ENCODE results near the gene HOXA6. TPM values are rescaled to one million over a fixed set of nuclear protein-coding genes. Genes with fewer than 3 reads are reported as not detected.

HOXA6 gene
- polyA plus RNA-seq, 2 donors, result 0.19 to 0.69 TPM

DNA sequence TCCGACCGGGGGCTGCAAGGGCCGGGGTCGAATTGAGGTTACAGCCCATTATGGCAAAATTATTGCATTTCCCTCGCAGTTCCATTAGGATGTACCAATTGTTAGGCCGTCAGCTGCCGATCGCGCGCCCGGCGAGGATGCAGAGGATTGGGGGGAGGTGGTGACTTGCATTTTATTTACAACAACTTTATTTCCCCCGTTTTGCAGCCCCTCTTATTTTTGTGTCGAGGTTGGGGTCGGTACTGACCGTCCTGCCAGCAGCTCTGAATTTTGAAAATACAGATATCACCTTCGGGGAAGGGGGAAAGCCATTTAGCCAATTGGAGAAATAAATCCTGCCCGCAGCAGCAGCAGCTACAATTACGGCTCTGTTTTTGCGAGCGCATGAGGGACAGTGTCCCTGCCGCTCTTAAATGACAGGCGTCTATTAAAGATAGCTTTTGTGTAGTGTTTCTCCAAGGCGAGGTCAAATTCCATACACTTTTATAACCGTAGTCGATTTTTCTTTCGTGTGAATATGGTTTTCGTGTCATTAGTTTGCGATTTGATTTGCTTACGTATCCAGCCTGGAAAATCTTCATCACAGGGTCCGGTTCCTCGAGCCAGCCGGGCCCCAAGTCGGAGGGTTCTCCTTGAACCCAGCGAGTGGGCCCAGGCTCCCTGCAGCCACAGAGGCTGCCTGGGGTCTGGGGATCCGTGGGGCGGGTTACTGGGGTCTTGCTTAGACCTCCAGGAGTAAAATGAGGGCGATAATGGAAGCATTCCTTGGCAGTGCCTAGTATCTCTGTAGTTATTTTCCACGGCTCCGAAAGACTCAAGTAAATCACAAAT lies 3.4 kb downstream of the HOXA6 start:
- peaks cover 3 to 6% of the 10 kb centered on the region in 2 donors for H3K4me1 ChIP-seq (ENCODE audit: control insufficient read depth in 2 of 2, insufficient read depth in 2 of 2, low read length in 1 of 2)
- peak overlapping the region in 1 of 2 donors; percentile 19 for H3K27ac ChIP-seq (ENCODE audit: low read depth in 2 of 2, low read length in 1 of 2)
- H3K27me3 ChIP-seq (ENCODE audit: control insufficient read depth in 1 of 2, insufficient read depth in 2 of 2, low read length in 2 of 2), result peaks cover 0 to 2% of the 10 kb centered on the region in 2 donors
- H3K4me3 ChIP-seq (ENCODE audit: low read depth in 1 of 2, low read length in 2 of 2), result peak overlapping the region; percentile 22 to 76
- H3K9me3 ChIP-seq (ENCODE audit: control insufficient read depth in 2 of 2, insufficient read depth in 1 of 2, low read depth in 1 of 2, low read length in 1 of 2), result no peaks in the 10 kb centered on the region
- H3K36me3 ChIP-seq (ENCODE audit: control insufficient read depth in 2 of 2, insufficient read depth in 2 of 2, low read length in 1 of 2), result no peaks in the 10 kb centered on the region
- 33 to 42% methylated on average over 40 of the region's 40 CpGs for WGBS, 2 donors

DNA sequence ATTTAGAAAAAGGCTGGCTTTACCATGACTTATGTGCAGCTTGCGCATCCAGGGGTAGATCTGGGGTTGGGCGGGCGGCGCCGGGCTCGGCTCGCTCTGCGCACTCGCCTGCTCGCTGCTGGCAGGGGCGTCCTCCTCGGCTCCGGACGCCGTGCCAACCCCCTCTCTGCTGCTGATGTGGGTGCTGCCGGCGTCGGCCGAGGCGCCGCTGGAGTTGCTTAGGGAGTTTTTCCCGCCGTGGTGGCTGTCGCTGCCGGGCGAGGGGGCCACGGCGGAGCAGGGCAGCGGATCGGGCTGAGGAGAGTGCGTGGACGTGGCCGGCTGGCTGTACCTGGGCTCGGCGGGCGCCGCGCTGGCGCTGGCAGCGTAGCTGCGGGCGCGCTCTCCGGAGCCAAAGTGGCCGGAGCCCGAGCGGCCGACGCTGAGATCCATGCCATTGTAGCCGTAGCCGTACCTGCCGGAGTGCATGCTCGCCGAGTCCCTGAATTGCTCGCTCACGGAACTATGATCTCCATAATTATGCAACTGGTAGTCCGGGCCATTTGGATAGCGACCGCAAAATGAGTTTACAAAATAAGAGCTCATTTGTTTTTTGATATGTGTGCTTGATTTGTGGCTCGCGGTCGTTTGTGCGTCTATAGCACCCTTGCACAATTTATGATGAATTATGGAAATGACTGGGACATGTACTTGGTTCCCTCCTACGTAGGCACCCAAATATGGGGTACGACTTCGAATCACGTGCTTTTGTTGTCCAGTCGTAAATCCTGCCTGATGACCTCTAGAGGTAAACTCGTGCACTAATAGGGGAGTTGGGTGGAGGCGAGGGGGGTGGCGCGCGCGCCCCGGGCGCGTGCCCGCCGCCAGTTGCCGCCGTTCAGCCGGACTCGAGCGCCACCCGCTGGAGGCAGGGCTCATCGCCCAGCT lies 4.3 kb downstream of the HOXA6 start, which contains the start of gene HOXA5:
TSS of gene HOXA5 (minus strand) at position 659 of the 927 bp plus-strand sequence. CDS start at position 585, 74 bp downstream.
- Histone ChIP-seq H3K9me3 (ENCODE audit: control insufficient read depth in 2 of 2, insufficient read depth in 1 of 2, low read depth in 1 of 2, low read length in 1 of 2) (no peaks in the 10 kb centered on the region), H3K27ac (ENCODE audit: low read depth in 2 of 2, low read length in 1 of 2) (peak within 1 kb of the TSS; percentile 94 to 95), H3K4me3 (ENCODE audit: low read depth in 1 of 2, low read length in 2 of 2) (peak within 1 kb of the TSS; percentile 76 to 82), H3K36me3 (ENCODE audit: control insufficient read depth in 2 of 2, insufficient read depth in 2 of 2, low read length in 1 of 2) (no peaks in the 10 kb centered on the region), H3K27me3 (ENCODE audit: control insufficient read depth in 1 of 2, insufficient read depth in 2 of 2, low read length in 2 of 2) (peaks cover 0 to 2% of the 10 kb centered on the region in 2 donors), H3K4me1 (ENCODE audit: control insufficient read depth in 2 of 2, insufficient read depth in 2 of 2, low read length in 1 of 2) (peaks cover 3% of the 10 kb centered on the region in 2 donors)
- 18% methylated on average over 63 to 86 of the region's 86 CpGs for WGBS, 2 donors

- Histone ChIP-seq H3K27me3 (ENCODE audit: control insufficient read depth in 1 of 2, insufficient read depth in 2 of 2, low read length in 2 of 2) (peaks cover 0 to 2% of the 10 kb centered on the region in 2 donors), H3K4me1 (ENCODE audit: control insufficient read depth in 2 of 2, insufficient read depth in 2 of 2, low read length in 1 of 2) (peaks cover 0 to 3% of the 10 kb centered on the region in 2 donors), H3K27ac (ENCODE audit: low read depth in 2 of 2, low read length in 1 of 2) (peak overlapping the region; percentile 94 to 95), H3K9me3 (ENCODE audit: control insufficient read depth in 2 of 2, insufficient read depth in 1 of 2, low read depth in 1 of 2, low read length in 1 of 2) (no peaks in the 10 kb centered on the region), H3K4me3 (ENCODE audit: low read depth in 1 of 2, low read length in 2 of 2) (peak overlapping the region; percentile 76 to 82), H3K36me3 (ENCODE audit: control insufficient read depth in 2 of 2, insufficient read depth in 2 of 2, low read length in 1 of 2) (no peaks in the 10 kb centered on the region)
- 13 to 26% methylated on average over 22 to 29 of the region's 29 CpGs for WGBS, 2 donors
Observed at GRCh38 chr7:27142580-27143022, 5.0 kb downstream of the HOXA6 start.

DNA sequence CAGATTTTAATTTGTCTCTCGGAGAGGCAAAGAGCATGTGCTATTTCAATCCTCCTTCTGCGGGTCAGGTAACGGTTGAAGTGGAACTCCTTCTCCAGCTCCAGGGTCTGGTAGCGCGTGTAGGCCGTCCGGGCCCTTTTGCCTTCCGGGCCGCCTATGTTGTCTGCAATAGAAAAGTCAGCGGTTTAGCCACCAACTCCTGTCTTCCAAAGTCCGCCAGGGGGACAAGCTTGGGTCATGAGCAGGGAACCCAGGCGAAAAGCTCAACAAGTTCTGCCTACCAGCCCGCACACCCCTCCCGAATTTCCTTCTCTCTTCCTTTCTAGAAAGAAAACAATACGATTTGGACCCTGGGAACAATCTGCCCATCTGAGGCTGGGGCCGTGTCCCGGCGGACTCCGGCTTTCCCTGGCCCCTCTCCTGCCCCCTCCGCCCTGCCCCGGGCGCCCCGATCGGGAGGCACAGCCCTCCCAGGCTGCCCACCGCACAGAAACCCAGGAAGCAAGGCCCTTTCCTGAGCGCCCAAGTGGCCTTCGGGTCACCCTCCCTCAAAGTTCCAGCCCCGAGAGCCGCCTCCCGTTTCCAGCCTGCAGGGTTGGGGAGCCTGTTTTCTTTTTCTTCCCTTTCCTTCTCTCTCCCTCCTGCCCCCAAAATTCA lies 5.5 kb downstream of the HOXA6 start:
- Histone ChIP-seq H3K4me3 (ENCODE audit: low read depth in 1 of 2, low read length in 2 of 2) (peak overlapping the region; percentile 76 to 82), H3K4me1 (ENCODE audit: control insufficient read depth in 2 of 2, insufficient read depth in 2 of 2, low read length in 1 of 2) (peaks cover 0 to 3% of the 10 kb centered on the region in 2 donors), H3K27ac (ENCODE audit: low read depth in 2 of 2, low read length in 1 of 2) (peak overlapping the region; percentile 94 to 95), H3K9me3 (ENCODE audit: control insufficient read depth in 2 of 2, insufficient read depth in 1 of 2, low read depth in 1 of 2, low read length in 1 of 2) (no peaks in the 10 kb centered on the region), H3K27me3 (ENCODE audit: control insufficient read depth in 1 of 2, insufficient read depth in 2 of 2, low read length in 2 of 2) (peaks cover 0 to 2% of the 10 kb centered on the region in 2 donors), H3K36me3 (ENCODE audit: control insufficient read depth in 2 of 2, insufficient read depth in 2 of 2, low read length in 1 of 2) (no peaks in the 10 kb centered on the region)
- 28 to 32% methylated on average over 30 of the region's 30 CpGs for WGBS, 2 donors

DNA sequence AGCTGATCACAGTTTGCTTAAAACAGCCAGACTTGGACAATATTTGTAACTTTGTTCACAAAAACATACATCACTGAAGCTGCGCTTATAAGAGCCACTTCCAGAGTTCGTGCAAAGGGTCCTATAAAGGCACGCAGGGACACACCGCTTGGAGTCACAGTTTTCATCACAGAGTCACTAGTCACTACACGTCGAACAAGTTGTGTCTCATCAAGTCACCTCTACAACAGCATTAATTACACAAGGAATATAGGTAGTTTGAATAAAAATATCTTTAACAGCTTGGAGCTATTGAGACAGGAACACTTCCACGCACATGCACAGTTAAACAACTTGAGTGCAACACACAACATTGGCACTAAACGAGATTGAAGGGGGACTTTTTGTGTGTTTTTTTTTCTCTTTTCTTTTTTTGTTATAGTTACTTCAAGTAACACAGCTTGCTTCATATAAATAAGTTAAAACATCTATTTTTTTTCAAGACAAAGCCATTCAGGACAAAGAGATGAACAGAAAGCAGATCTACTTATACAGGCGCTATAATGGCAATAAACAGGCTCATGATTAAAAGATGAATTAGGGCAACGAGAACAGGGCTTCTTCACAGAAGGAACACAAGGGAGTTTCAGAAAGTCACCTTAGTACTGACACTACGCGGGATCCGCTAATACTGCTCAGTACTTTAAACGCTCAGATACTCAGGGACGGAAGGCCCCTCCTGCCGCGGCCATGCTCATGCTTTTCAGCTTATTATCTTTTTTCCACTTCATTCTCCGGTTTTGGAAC lies 6.2 kb downstream of the HOXA6 start:
- Histone ChIP-seq H3K9me3 (ENCODE audit: control insufficient read depth in 2 of 2, insufficient read depth in 1 of 2, low read depth in 1 of 2, low read length in 1 of 2) (no peaks in the 10 kb centered on the region), H3K4me1 (ENCODE audit: control insufficient read depth in 2 of 2, insufficient read depth in 2 of 2, low read length in 1 of 2) (peaks cover 0 to 3% of the 10 kb centered on the region in 2 donors), H3K27ac (ENCODE audit: low read depth in 2 of 2, low read length in 1 of 2) (peak overlapping the region; percentile 94 to 95), H3K27me3 (ENCODE audit: control insufficient read depth in 1 of 2, insufficient read depth in 2 of 2, low read length in 2 of 2) (no peaks in the 10 kb centered on the region), H3K36me3 (ENCODE audit: control insufficient read depth in 2 of 2, insufficient read depth in 2 of 2, low read length in 1 of 2) (no peaks in the 10 kb centered on the region), H3K4me3 (ENCODE audit: low read depth in 1 of 2, low read length in 2 of 2) (peak overlapping the region; percentile 76 to 82)
- 67 to 69% methylated on average over 18 of the region's 18 CpGs for WGBS, 2 donors

GRCh38 chr7:27140126-27140857 lies 7.3 kb downstream of the HOXA6 start:
- Histone ChIP-seq H3K27ac (ENCODE audit: low read depth in 2 of 2, low read length in 1 of 2) (peak overlapping the region; percentile 23 to 56), H3K4me3 (ENCODE audit: low read depth in 1 of 2, low read length in 2 of 2) (no peak overlapping the region), H3K4me1 (ENCODE audit: control insufficient read depth in 2 of 2, insufficient read depth in 2 of 2, low read length in 1 of 2) (peaks cover 0 to 3% of the 10 kb centered on the region in 2 donors), H3K36me3 (ENCODE audit: control insufficient read depth in 2 of 2, insufficient read depth in 2 of 2, low read length in 1 of 2) (no peaks in the 10 kb centered on the region), H3K9me3 (ENCODE audit: control insufficient read depth in 2 of 2, insufficient read depth in 1 of 2, low read depth in 1 of 2, low read length in 1 of 2) (no peaks in the 10 kb centered on the region), H3K27me3 (ENCODE audit: control insufficient read depth in 1 of 2, insufficient read depth in 2 of 2, low read length in 2 of 2) (no peaks in the 10 kb centered on the region)
- 59 to 85% methylated on average over 15 of the region's 15 CpGs for WGBS, 2 donors

GRCh38 chr7:27139334-27140125 lies 8.0 kb downstream of the HOXA6 start:
- Histone ChIP-seq H3K36me3 (ENCODE audit: control insufficient read depth in 2 of 2, insufficient read depth in 2 of 2, low read length in 1 of 2) (no peaks in the 10 kb centered on the region), H3K4me3 (ENCODE audit: low read depth in 1 of 2, low read length in 2 of 2) (peak overlapping the region in 1 of 2 donors; percentile 14), H3K27ac (ENCODE audit: low read depth in 2 of 2, low read length in 1 of 2) (peak overlapping the region; percentile 25 to 56), H3K9me3 (ENCODE audit: control insufficient read depth in 2 of 2, insufficient read depth in 1 of 2, low read depth in 1 of 2, low read length in 1 of 2) (no peaks in the 10 kb centered on the region), H3K27me3 (ENCODE audit: control insufficient read depth in 1 of 2, insufficient read depth in 2 of 2, low read length in 2 of 2) (no peaks in the 10 kb centered on the region), H3K4me1 (ENCODE audit: control insufficient read depth in 2 of 2, insufficient read depth in 2 of 2, low read length in 1 of 2) (peaks cover 0 to 3% of the 10 kb centered on the region in 2 donors)
- WGBS, 2 donors, result 49 to 77% methylated on average over 53 of the region's 53 CpGs

DNA sequence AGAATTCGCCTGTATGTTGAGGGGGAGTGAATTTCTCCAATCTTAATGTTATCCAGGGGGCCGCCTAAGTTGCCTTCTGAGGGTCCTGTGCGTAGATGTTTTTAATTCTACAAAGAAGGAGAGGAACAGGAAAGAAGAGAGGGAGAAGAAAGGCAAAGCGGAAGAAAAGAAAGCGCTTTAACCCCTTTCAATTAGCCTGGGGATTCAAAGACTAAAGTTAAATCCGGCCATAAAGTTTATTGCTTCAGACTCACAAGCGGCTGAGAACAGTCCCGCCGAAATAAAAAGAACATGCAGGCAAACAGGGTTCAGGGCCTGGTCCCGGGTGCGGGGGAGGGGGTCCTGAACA lies 8.6 kb downstream of the HOXA6 start:
- Histone ChIP-seq H3K9me3 (ENCODE audit: control insufficient read depth in 2 of 2, insufficient read depth in 1 of 2, low read depth in 1 of 2, low read length in 1 of 2) (no peaks in the 10 kb centered on the region), H3K27me3 (ENCODE audit: control insufficient read depth in 1 of 2, insufficient read depth in 2 of 2, low read length in 2 of 2) (no peaks in the 10 kb centered on the region), H3K4me1 (ENCODE audit: control insufficient read depth in 2 of 2, insufficient read depth in 2 of 2, low read length in 1 of 2) (peaks cover 0 to 3% of the 10 kb centered on the region in 2 donors), H3K27ac (ENCODE audit: low read depth in 2 of 2, low read length in 1 of 2) (peak overlapping the region; percentile 25 to 56), H3K4me3 (ENCODE audit: low read depth in 1 of 2, low read length in 2 of 2) (no peak overlapping the region), H3K36me3 (ENCODE audit: control insufficient read depth in 2 of 2, insufficient read depth in 2 of 2, low read length in 1 of 2) (no peaks in the 10 kb centered on the region)
- WGBS, 2 donors, result 52 to 81% methylated on average over 11 of the region's 11 CpGs

All from esophagus (tissue), 2 donors.